HG03045 (cell line): Measurements from ENCODE around the gene PREP.
A peak's percentile ranks its signal among the peaks of the same experiment; 100 is the strongest.
"Not testable (repeated sequence)": the region's sequence is repeated elsewhere in the genome, so short reads cannot be mapped to it uniquely, and the experiment has no call there.

Source experiments
- ATAC-seq: cut with Tn5 transposase; IDR thresholded peaks from one replicate; pipeline ENCODE4 v1.9.1; 2021; ENCODE audit warnings: mild to moderate bottlenecking, moderate library complexity; ENCODE audit not compliant: unreplicated experiment

Gene PREP

GRCh38 chr6:105402939-105403935 lies at the start of gene PREP:
TSS of gene PREP (minus strand) at chr6:105403082. CDS start at chr6:105402891, 191 bp downstream.
- peak; percentile 96 for ATAC-seq

- ATAC-seq: no peak
Observed at GRCh38 chr6:105452376-105452775, 49.5 kb upstream of the PREP start.

GRCh38 chr6:105449756-105450390 lies 47.0 kb upstream of the PREP start:
- no peak for ATAC-seq

GRCh38 chr6:105445481-105445880 lies 42.6 kb upstream of the PREP start:
- no peak for ATAC-seq

GRCh38 chr6:105443941-105444340 lies 41.1 kb upstream of the PREP start:
- no peak for ATAC-seq

GRCh38 chr6:105442369-105442768 lies 39.5 kb upstream of the PREP start:
- no peak for ATAC-seq

- no peak for ATAC-seq
Observed at GRCh38 chr6:105437236-105437635, 34.4 kb upstream of the PREP start.

- ATAC-seq: no peak
Observed at GRCh38 chr6:105433723-105434122, 30.8 kb upstream of the PREP start.

GRCh38 chr6:105432797-105433196 lies 29.9 kb upstream of the PREP start:
- ATAC-seq: no peak

- no peak for ATAC-seq
Observed at GRCh38 chr6:105431226-105431625, 28.3 kb upstream of the PREP start.

GRCh38 chr6:105430685-105431084 lies 27.8 kb upstream of the PREP start:
- ATAC-seq: no peak

- no peak for ATAC-seq
Observed at GRCh38 chr6:105429676-105430075, 26.8 kb upstream of the PREP start.

- no peak for ATAC-seq
Observed at GRCh38 chr6:105428342-105428957, 25.6 kb upstream of the PREP start.

GRCh38 chr6:105424175-105424783 lies 21.4 kb upstream of the PREP start:
- no peak for ATAC-seq

- ATAC-seq: not testable (repeated sequence)
Observed at GRCh38 chr6:105416971-105417370, 14.1 kb upstream of the PREP start.

GRCh38 chr6:105409734-105410133 lies 6.9 kb upstream of the PREP start:
- no peak for ATAC-seq

- peak; percentile 23 for ATAC-seq
Observed at GRCh38 chr6:105402090-105402938, 568 bp downstream of the PREP start.

- ATAC-seq: no peak
Observed at GRCh38 chr6:105401247-105402089, 1.4 kb downstream of the PREP start.

GRCh38 chr6:105400501-105400900 lies 2.4 kb downstream of the PREP start:
- no peak for ATAC-seq
